Uterus (tissue), 4 donors: ENCODE data around the gene GRIK4. TPM values are rescaled to one million over a fixed set of nuclear protein-coding genes. Genes with fewer than 3 reads are reported as not detected.
"Not testable (repeated sequence)": the region's sequence is repeated elsewhere in the genome, so short reads cannot be mapped to it uniquely, and the experiment has no call there.

ENCODE experiments used
- DNase-seq, 2 donors: peaks; one replicate each; pipeline ENCODE4 v3.0.0-alpha.2; 2019 to 2020
- H3K27ac ChIP-seq, 2 donors: fragments of 200-600 bp; sonication (generic); 1 replicate in 1 of 2; 2 replicates in 1 of 2; pipeline ENCODE4 v1.5.1; 2016 to 2018
- H3K27me3 ChIP-seq, 2 donors: fragments of 200-600 bp; sonication (generic); one replicate each; pipeline ENCODE4 v1.5.1; 2018 to 2019; ENCODE audit warnings: control low read depth in 1 of 2
- H3K36me3 ChIP-seq, 2 donors: fragments of 200-600 bp; sonication (generic); one replicate each; pipeline ENCODE4 v1.5.1; 2019; ENCODE audit warnings: control low read depth in 1 of 2
- H3K4me1 ChIP-seq, 2 donors: fragments of 200-600 bp; sonication (generic); one replicate each; pipeline ENCODE4 v1.5.1; 2018 to 2019; ENCODE audit warnings: control low read depth in 1 of 2
- H3K4me3 ChIP-seq, 2 donors: fragments of 200-600 bp; sonication (generic); 1 replicate in 1 of 2; 2 replicates in 1 of 2; pipeline ENCODE4 v1.5.1; 2018 to 2019; ENCODE audit warnings: mild to moderate bottlenecking in 1 of 2
- H3K9me3 ChIP-seq, 2 donors: fragments of 200-600 bp; sonication (generic); one replicate each; pipeline ENCODE4 v1.5.1; 2019; ENCODE audit warnings: control low read depth in 1 of 2
- POLR2A ChIP-seq, 2 donors: fragments of 450-650 bp; IDR thresholded peaks; one replicate each; pipeline ENCODE4 v1.6.1; 2016; ENCODE audit warnings: antibody characterized with exemption in 2 of 2, mild to moderate bottlenecking in 1 of 2, moderate library complexity in 1 of 2
- intact Hi-C: fragments of 100-400 bp; cut with DNase I; formaldehyde crosslinking; loops from one replicate; pipeline ENCODE4 v1.15.1; 2023; ENCODE audit warnings: low total_unique reads
- total RNA-seq, 4 donors: library from RNA; depleted of rRNA in 3 of 4; stranded (reverse); fragments of >200 nt in 3 of 4; gene quantifications; one replicate each; pipeline versions ENCODE4 v1.1.0 to v1.2.4, GENCODE V29; 2014 to 2023
- TF ChIP-seq, protein P1 (sequence below), 4 experiments: fragments of 200-600 bp in 2 of 4; fragments of 450-650 bp in 2 of 4; sonication (generic) in 2 of 4; IDR thresholded peaks; one replicate each; pipeline ENCODE4 v1.5.1; 2016 to 2019; ENCODE audit warnings: antibody characterized with exemption in 4 of 4, mild to moderate bottlenecking in 2 of 4, moderate library complexity in 1 of 4
- donor health status: DM: yes; HTN: yes; CAD: no.

The GRIK4 gene
- total RNA-seq, 4 donors from 2014 or later, result 0.28 to 1.1 TPM; not detected in 2

DNA sequence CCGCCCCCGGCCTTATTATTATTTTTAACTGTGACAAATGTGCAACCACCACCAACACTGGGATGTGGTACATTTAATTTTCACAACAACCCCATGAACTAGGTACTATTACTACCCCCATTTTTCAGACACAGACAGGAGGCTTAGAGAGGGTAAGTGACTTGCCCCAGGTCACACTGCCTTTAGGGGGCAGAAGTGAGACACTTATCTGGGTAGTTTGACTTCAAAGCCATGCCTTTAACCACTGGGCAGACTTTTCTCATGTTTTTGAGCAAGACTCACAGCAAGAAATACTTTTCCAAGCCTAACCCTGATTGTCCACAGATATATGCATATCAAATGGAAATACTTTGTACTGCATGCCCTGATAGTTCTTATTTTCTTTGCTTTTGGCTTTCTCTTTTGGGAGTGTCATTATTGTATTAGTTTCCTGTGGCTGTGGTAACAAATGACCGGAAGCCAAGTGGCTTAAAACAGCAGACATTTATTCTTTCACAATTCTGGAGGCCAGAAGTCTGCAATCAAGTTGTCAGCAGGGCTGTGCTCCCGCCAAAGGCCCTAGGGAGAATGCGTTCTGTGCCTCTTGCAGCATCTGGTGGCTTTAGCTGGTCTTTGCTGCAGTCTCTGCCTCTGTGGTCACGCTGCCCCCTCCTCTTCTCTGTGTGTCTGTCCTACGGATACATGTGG is 110.8 kb downstream of the GRIK4 start:
- no peak for DNase-seq
- intact Hi-C loops, result no loop called here
- Histone ChIP-seq H3K4me1 (no peaks in the 10 kb centered on the region), H3K27me3 (no peaks in the 10 kb centered on the region), H3K9me3 (no peaks in the 10 kb centered on the region), H3K36me3 (no peaks in the 10 kb centered on the region), H3K4me3 (no peak overlapping the region), H3K27ac (no peak overlapping the region)
- TF ChIP-seq, protein P1, sequence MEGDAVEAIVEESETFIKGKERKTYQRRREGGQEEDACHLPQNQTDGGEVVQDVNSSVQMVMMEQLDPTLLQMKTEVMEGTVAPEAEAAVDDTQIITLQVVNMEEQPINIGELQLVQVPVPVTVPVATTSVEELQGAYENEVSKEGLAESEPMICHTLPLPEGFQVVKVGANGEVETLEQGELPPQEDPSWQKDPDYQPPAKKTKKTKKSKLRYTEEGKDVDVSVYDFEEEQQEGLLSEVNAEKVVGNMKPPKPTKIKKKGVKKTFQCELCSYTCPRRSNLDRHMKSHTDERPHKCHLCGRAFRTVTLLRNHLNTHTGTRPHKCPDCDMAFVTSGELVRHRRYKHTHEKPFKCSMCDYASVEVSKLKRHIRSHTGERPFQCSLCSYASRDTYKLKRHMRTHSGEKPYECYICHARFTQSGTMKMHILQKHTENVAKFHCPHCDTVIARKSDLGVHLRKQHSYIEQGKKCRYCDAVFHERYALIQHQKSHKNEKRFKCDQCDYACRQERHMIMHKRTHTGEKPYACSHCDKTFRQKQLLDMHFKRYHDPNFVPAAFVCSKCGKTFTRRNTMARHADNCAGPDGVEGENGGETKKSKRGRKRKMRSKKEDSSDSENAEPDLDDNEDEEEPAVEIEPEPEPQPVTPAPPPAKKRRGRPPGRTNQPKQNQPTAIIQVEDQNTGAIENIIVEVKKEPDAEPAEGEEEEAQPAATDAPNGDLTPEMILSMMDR (IDR thresholded peaks at IDR 0.05), result no peak
- no peak for TF ChIP-seq POLR2A (IDR thresholded peaks at IDR 0.05)

DNA sequence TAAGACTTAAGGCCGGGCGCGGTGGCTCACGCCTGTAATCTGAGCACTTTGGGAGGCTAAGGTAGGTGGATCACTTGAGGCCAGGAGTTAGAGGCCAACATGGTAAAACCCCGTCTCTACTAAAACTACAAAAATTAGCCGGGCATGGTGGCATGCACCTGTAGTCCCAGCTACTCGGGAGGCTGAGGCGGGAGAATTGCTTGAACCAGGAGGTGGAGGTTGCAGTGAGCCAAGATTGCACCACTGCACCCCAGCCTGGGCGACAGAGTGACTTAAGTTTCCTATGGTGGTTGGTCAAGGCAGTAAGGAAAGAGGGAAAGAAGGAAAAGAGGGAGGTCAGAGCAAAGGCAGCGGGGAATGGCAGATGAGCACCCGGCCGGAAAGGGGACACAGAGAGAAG is 113.4 kb downstream of the GRIK4 start:
- H3K27me3 ChIP-seq, H3K9me3 ChIP-seq, H3K27ac ChIP-seq, H3K4me3 ChIP-seq, DNase-seq, H3K36me3 ChIP-seq, intact Hi-C loops, H3K4me1 ChIP-seq: not testable (repeated sequence)

DNA sequence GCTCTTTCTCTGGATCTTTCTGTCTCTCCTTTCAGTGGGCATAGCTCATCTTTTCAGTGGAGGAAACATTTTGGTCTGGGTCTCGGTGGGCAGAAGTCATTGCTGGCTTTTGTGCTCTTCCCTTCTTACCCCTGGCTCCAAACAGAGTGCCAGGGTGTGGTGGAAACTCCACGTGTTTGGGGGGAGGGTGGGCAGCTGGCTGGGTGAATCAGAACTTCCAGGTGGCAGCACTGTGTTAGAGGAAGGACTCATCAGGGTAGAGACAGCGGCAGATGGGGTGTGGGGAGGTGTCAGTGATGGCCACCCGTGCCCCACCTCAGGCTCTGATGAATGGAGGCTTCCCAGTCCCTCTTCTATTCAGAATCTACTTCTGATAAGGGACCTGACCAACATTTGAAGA is 114.0 kb downstream of the GRIK4 start:
- Histone ChIP-seq H3K4me3 (no peak overlapping the region), H3K9me3 (no peaks in the 10 kb centered on the region), H3K36me3 (no peaks in the 10 kb centered on the region), H3K4me1 (no peaks in the 10 kb centered on the region), H3K27ac (no peak overlapping the region), H3K27me3 (no peaks in the 10 kb centered on the region)
- TF ChIP-seq, protein P1 (IDR thresholded peaks at IDR 0.05), result no peak
- TF ChIP-seq POLR2A (IDR thresholded peaks at IDR 0.05), result no peak
- no peak for DNase-seq
- intact Hi-C loops, result no loop called here

DNA sequence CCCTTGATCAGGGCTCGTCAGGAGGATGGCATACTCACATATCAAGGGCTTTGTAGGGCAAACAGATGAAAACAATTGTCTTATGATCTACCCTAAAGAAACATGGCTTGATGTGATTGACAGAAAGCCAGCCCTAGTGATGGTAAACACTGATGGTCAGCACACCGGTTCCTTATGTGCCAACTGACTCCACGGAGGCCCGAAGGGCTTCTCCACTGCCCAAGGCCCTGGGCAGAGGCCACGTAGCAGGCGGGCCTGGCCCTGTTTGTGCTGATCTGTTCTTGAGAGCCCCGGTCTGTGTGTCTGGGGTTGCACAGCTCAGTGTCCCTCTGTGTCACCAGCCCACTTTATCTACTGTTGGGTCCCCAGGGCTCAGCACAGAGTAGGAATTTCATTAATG is 115.2 kb downstream of the GRIK4 start:
- no peaks in the 10 kb centered on the region for H3K9me3 ChIP-seq
- intact Hi-C loops, result no loop called here
- no peaks in the 10 kb centered on the region for H3K36me3 ChIP-seq

DNA sequence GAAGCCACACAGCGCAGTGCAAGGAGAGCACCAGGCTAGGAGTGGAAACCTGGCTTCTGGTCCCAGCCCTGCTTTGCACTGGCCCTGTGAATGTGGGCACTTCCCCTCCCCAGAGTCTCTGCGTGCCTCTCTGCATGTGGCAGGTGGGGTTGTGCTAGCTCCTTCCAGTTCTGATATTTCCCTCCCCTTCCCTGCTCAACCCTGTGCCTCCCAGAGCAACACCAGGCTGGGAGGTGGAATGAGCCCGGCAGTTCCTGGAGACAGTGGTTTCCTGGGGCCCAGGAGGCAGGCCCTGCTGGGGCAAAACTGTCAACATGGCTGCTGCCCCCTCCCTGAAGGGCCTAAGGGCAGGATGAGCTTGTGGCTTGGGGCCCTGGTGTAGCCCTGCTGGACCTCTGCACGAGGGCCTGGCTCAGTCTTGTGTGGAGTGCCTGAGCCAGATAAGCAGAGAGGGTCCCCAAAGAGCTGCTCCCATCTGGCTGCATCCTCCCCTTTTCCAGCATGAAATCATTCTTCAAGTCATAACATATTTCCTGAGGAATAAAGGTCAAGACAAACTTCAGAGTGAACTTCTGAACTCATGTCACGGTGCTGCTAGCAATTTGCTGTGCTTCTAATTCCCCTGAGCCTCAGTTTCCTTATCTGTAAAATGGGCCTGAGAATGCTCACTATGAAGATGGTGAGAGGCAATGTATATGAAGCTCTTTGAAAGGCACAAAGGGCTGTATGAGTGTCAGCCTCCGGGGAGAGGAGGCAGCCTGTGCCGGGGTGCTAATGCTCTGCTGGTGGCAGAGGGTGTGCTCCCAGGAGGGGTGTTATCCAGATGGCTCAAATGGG is 116.0 kb downstream of the GRIK4 start:
- no peaks in the 10 kb centered on the region for H3K27me3 ChIP-seq
- no peaks in the 10 kb centered on the region for H3K9me3 ChIP-seq
- DNase-seq, result no peak
- no peak overlapping the region for H3K27ac ChIP-seq
- H3K4me3 ChIP-seq, result no peak overlapping the region
- no peak for TF ChIP-seq POLR2A (IDR thresholded peaks at IDR 0.05)
- TF ChIP-seq, protein P1 (IDR thresholded peaks at IDR 0.05), result no peak
- intact Hi-C loops, result no loop called here
- H3K4me1 ChIP-seq, result no peaks in the 10 kb centered on the region
- no peaks in the 10 kb centered on the region for H3K36me3 ChIP-seq

More for the DNA sequence above, 115.2 kb downstream of the GRIK4 start:
- Histone ChIP-seq H3K4me3 (no peak overlapping the region), H3K27ac (no peak overlapping the region), H3K4me1 (no peaks in the 10 kb centered on the region), H3K27me3 (no peaks in the 10 kb centered on the region)
- TF ChIP-seq, protein P1 (IDR thresholded peaks at IDR 0.05), result no peak
- TF ChIP-seq POLR2A (IDR thresholded peaks at IDR 0.05), result no peak
- no peak for DNase-seq
